NCI-H2227 (cell line): ENCODE measurements around the gene CPB2.

Source experiments
- DNase-seq: peaks from one replicate; lab custom pipeline; 2025; ENCODE audit not compliant: unreplicated experiment; lab: John Stamatoyannopoulos, UW

CPB2 gene

DNA sequence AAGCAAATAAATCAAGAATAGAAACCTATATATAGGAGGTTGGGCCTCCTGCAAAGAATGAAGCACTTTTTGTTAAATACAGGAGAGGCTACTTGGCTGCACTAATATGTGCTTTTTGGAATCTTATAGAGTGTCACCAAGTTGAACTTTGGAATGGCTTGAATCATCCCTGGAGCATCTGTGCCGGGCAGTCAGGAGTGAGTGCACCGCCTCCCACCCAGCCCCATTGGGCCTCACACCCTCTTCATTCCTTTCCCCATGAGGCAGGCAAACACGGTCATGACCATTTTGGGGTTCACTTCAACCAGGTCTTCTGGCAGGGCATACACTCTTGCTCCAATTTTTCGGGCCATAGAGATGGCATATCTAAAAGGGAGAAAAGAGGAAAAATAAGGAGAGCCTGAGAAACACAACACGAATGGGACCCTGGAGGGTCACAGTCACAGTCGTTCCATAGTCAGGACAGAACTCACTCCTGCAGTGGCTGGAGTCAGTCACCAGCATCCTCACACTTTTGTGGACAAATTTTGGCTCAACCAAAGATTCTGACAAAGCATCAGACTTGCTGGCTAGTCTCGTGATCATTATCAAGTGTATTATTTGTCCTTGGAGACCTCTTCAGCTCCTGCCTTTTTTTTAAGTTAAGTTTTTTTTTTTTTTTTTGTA, 22.7 kb upstream of the CPB2 start:
- no peak for DNase-seq

DNA sequence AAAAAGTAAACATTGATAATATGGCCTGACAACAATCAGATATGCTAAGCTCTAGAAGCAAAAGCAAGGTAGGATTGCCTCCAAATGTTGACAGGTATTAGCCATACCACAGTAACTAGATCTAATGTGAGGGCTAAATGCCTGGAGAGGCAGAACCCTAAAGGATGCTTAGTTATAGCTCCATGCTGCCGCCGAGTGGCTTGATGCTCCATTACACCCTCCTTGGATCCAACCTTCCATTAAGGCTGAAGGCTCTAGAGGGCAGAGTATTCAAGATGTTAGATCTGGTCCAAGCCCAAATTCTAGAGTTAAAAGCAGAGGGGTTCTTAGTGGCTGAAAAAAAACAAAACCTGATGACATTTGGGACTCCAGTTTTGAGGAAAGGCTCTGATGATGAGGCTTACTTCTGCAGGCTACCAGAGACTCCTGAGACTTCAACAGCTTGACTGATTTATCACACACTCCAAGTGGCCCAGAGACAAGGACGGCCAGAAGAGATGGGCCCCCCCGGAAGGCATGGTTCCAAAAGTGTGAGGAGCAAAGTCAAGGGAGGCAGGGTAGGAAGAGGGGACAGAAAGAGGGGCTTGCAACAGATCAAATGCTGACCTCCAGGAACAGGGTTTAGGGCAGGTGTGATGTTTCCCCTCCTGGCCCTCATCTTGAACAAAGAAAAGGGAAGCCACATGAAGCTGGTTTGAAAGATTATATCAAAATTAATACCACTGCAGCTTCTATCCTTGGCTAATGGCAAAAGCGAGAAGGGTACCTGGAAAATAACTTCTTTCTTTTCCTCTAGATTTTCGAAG, 21.9 kb upstream of the CPB2 start:
- DNase-seq, result peak; percentile 71

DNA sequence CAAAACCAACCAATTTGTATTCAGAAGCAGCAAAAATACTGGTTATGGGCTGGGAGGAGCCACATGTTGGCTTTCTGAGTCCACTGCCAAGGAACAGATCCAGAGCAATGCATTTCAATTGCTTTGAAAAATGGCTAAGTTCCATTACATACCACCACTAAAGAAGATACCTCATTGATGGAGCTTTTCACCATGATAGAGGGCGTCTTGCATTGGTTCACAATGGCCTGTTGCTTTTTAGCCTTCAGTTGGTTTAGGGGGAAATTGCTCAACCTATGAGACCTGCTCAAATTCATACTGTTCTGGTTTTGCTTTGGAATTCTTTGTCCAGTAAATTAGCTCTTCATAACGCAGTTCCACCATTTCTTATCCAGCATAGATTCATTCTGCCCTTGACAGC, 21.2 kb upstream of the CPB2 start:
- no peak for DNase-seq

DNA sequence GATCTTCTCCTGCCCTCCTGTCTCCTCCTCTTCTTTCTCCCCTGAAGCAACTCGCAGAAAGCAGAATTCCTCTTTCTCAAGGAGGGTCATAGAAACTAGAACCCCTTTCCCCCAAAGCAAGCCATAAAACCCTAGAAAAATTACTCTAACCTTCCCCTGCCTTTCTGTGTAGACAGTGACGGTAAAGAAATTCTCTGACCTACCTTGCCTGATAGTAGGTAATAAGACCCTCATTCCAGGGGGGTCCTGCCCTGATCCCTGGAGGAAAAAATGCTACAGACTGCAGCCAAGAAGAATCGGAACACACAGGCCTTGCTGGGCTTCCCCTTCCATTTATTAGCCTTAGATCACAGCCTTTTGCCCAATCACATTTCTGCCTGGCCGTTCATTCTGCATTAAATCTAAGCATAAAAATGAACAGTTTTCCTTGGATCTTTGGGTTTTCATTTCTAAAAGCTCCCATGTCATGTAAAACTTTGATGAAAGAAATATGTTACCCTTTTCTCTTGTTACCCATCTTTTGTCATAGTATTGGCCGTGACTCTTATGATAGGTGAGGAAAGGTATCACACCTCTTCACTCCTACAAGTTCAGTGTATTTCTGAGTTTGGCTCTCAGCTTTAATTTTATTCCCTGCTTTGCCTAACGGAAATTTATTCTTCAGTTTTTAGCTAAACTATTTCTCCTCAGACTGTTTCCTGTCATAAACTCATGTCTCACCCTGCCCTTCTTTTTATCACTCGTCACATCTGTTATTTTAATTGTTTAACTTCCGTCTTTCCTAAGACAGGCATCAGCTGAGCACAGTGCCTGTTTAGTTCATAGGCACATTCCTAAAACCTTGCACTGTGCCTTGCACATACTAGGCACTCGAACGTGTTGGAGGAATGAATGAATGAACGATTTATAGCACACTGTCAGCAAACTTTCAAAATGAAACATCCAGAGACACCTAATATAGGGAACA, 20.4 kb upstream of the CPB2 start:
- DNase-seq, result no peak

DNA sequence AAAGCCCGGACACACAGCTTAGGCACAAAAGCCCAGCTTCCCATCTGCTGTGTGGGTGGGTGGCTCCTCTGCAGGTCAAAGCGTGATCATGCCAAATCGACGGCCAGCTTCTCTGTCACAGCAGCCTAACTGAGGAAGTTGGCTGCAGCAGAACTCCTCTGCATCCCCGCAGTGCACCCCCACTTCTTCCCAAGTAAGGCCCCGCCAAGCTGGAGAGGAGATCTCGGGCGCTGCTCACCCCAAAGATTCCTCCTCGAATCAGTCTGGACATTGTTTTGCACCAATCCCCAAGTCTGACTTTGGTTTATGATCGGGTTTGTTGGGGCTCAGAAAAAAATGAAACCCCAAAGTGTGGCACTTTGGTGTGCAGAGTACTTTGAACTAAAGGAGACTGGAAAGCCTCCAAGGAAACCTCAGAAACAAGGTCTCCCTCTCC, 19.7 kb upstream of the CPB2 start:
- DNase-seq, result no peak

DNA sequence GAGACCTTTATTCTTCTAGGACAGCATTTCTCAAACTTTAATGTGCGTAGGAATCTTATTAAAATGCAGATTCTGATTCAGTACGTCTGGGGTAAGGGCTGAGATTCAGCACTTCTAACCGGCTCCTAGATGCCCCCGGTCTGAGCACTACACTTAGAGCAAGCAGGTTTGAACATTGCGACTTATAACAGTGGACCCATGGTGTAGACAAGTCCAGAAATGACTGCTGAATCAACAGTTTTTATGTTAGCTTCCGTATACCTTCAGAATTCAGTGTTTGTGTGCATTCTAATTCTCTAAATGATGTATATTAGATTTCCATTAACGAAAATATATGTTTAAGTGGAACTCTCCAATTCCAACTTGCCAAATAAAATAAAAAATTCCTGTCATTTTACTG, 17.5 kb upstream of the CPB2 start:
- no peak for DNase-seq

DNA sequence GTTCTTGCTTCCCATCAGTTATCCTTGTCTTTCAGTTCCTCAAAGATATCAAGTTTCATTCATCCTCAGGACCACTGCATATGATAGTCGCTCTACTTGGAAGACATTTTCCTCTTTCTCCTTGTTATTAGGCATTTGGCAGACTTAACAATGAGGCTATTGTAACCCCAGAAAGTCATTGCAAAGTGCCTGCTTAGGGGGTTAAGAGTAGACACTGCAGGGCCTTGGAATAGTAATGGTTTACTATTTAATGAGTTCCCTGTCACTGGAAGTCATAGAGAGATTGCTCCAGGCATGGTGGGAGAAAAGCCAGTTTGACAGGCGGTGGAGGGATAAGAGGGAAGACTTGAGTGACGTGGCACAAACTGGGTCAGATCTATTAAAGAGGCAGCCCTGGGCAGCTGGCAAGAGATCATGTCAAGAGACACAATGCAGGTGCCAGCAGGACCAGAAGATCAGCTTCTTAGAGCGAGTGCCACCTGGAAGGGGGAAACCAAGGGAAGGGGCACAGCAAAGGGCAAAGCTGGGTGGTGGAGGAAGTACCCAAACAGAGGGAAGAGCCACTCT, 16.8 kb upstream of the CPB2 start:
- DNase-seq, result no peak

DNA sequence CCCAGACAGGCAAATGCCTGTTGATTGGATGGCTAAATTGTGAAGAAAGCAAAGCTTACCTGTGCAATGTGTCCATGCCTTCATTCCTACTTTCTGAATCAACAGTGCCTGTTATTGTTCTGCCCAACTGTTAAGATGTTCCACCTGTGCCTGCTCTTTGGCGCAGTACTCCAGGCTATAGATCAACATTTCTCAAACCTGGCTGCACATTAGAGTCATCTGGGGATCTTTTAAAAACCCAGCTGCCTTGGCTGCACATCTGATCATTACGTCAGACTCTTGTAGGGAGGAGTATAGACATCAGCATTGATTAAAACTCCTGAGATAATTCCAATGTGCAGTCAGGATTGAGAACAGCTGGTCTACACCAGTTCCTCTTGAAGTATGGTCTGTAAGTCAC, 16.2 kb upstream of the CPB2 start:
- DNase-seq, result no peak

DNA sequence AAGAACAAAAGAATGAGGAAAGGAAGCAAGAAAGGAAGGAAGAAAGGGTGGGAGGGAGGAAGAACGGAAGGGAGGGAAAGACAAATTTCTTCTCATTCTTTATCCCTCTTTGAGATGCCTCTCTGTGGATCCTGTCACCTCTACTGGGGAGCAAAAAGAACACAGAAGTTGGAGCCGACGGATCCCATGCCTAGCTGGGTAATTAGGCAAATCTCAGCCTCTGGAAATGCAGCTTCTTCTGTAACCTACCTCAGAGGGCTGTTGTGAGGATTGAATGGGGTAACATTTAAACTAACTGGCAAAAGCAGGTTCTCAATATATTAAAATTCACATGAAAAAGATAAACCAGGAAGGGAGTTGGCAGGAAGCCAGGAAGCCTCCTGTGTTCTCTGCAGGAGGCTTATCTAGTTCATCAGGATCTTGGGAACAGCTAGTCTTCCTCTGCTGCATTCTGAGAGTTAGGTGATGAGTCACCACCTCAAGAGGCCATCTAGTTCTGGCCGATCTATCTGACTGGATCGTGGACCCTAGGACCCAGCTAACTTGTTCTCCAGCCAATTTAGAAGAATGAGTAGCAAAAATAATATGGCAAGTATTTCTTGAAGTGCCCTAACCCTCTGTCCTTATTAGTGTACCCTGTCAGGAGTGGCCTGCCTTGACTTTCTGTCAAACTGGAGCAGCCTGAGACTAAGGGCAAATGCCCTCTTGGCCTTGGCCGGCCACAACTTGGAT, 15.2 kb upstream of the CPB2 start:
- peak; percentile 8 for DNase-seq

DNA sequence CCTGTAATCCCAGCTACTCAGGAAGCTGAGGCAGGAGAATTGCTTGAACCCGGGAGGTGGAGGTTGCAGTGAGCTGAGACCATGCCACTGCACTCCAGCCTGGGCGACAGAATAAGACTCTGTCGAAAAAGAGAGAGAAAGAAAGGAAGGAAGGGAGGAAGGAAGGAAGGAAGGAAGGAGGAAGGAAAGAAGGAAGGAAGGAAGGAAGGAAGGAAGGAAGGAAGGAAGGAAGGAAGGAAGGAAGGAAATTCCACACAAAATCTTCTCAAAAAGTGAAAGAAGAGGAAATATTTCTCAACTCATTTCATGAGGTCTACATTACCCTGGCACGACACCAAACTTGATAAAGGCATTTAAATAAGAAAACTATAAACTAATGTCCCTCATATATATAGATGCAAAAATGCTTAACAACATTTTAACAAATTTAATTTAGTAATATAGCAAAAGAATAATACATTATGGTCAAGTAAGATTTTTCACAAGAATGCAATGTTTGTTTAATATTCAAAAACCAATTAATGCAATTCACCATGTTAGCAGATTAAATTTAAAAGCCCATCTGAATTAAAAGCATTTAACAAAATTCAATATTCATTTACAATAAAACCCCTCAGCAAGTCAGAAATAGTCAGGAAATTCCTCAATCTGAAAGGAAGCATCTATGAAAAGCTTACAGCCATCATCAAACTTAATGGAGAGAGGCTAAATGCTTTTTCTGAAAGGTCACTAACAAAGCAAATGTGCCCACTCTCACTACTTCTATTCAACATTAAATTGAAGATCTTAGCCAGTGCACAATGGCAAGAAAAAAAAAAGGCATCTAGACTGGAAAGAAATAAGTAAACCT, 12.0 kb upstream of the CPB2 start:
- DNase-seq, result no peak

DNA sequence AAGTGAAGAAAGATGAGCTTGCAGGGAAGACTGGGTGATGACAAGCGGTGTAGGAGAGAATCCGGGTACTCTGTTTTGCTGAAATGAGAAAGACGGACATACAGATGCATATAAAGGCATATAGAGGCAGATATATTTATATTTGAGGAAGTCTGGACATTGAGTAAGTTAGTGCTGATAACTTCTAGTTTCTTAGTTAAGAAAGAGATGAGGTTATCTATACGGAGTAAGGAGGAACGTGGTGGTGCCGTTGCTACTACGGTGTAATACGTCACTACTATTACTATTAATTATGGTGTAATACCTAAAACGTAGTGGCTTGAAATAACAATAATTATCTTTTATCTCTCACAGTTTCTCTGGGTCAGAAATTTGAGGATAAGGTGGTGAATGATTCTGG, 9.8 kb upstream of the CPB2 start:
- DNase-seq, result no peak

DNA sequence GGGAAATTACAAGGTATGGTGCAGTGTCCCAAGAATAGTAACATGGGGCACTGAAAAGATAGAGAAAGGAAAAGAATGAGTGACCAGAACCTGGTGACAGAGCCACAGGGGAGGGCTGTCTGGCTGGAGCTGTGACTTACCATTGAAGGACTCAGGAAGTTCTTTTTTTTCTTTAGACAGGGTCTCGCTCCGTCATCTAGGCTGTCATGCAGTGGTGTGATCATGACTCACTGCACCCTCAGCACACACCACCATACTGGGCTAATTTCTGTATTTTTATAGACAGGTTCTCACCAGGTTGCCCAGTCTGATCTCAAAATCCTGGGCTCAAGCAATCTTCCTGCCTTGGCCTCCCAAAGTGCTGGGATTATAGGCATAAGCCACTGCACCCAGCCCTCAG, 8.8 kb upstream of the CPB2 start:
- no peak for DNase-seq

DNA sequence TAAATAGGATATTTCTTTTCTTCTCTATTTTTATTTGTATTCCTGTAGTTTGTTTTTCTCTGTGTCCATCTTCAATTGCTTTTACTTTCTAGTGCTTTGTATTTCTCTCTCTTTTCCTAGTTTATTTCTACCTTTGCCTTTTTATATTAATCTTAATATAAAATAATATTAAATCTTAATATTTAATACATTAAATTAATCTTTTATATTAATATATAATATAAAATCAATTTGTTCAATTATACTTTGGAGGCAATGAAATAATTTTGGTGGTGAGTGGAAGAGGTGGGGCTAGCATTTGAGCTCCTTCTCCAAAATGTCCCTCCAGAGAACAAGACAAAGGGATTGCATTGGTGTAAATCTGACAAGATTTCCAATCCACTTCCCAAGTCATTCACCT, 6.3 kb upstream of the CPB2 start:
- no peak for DNase-seq

DNA sequence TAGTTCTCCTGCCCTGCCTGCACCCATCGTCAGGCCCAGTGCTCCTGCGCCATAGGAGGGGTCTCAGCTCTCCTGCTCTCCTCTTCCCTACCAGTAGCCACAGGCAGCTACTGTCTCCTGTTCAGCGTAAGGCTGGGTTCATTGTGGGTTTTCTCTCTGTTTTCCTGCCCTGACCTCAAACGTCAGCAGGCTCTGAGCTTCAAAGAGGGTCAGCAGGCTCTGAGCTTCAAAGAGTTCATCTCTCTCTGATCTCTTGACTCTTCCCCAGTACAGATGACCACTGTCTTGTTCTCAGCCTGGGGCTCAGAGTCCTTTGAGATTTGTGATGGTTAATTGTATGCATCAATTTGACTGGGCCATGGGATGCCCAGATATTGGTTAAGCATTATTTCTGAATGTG, 4.6 kb upstream of the CPB2 start:
- DNase-seq, result no peak

DNA sequence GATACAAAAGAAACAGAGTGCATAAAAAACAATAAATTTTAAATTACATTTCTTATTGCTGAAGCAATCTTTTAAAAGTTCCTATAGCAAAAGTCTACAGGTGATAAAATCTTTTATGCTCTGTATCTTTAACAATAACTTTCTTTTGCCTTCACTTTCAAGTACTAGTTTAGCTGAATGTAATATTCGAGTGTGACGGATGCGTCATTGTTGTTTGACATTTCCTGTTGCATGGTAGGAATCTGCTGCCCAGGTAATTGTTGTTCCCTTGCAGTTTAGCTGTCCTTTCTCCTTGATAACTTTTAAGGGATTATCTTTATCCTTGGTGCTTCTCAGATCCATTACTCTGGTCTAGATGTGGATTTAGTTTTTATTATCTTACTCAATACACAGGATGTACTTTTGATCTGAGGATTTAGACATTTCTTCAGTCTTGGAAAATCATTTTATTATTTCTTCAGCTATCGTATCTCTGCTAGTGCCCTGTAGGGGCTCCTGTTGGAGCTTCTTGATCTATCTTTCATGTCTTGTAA, 2.1 kb upstream of the CPB2 start:
- no peak for DNase-seq

DNA sequence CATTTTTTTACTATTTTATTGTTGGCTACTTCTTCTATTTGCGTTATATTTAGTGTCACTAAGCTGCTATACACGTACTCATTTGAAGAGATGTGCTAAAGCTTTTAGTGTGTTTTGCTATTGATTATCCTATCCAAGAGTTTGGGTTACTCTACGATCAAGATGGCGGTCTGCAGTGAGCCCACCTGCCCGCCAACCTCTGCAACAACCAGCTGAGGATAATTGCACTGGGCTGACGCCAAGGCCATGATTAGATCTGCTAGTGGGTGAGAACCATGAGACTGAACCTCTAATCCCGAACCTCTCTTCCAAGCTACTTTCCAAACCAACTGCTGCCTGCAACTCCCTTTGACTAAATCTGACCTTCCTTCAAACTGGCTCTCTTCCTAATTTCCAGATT, 1.8 kb downstream of the CPB2 start:
- DNase-seq, result no peak

DNA sequence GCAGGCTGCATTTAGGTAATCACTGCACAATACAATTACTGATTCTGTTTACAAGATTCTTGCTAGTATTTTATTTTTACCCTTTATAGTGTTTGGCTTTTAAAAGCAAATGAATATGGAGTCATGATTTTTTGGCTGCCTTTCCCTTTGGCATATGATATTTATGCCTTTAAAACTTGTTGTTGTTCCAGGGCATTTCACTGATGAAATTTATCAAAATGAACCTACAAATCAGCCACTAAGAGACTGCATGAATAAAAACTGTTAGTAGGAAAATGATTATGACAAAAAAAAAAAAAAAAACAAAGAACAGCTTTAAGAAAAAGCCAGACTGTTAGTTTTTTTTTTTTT, 2.6 kb downstream of the CPB2 start:
- no peak for DNase-seq

DNA sequence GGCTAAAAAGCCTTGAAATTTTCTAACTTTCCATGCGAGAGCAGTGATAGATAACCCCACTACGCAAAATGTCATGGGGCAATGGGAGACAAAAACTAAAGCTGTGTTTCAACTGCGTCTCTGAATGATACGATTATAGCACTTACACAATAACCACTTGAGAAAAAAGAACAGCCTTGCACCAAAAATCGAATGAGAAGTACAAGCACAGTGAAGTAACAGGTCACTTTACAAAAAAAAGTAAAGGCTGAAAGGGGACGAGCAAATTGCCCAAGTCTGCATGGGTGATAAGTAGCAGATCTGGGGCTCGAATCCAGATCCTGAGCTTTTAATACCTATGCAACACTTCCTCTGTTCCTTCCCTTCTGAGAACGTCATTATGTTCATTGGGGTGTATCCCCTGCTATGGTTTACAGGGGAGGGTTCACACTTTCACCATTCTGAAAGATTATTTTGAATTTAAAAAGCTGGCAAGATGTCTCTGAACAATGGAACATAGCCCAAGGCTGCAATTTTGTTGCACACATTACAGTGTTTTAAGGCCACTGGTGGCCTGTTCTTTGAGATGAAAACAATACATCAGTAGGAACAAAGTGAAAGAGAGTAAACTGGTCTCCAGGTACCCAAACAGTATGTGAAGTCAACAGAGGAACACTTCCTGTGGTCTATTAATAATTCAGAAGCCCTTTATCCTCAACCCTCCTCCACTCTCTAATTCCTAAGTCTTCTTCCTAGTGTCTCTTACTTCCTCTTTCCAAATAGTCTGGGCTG, 3.2 kb downstream of the CPB2 start:
- no peak for DNase-seq

DNA sequence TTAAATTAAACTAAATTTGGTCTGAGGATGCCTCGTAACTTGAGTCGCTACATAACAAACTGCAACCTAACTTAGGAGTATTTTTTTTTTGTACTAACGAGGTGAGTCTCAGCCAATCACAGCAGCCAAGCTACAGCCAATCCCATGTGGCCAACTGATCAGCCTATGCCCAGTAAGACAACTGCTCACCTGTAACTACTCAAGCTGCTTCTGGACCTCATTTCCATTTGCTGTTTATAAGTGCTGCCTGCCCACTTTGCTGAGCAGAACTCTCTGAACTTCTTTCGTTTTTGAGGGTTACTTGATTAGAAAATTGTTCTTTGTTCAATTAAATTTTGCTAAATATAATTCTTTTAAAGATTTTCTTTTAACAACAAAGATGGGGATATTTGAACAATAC, 3.8 kb downstream of the CPB2 start:
- DNase-seq, result no peak
